Osteocyte (in vitro differentiated cells): ENCODE data around the gene TIPRL. TPM values are rescaled to one million over a fixed set of nuclear protein-coding genes. Genes with fewer than 3 reads are reported as not detected.

ENCODE experiments used
- DNase-seq: peaks from one replicate; pipeline ENCODE4 v3.0.0; 2021; ENCODE audit warnings: mixed read lengths; ENCODE audit not compliant: unreplicated experiment; ENCODE audit errors: extremely low spot score
- H3K27ac Mint-ChIP-seq: one replicate; pipeline ENCODE4 v1.8.0; 2021; ENCODE audit warnings: mild to moderate bottlenecking, mixed read lengths; ENCODE audit not compliant: unreplicated experiment
- H3K27me3 Mint-ChIP-seq: one replicate; pipeline ENCODE4 v1.8.0; 2021; ENCODE audit warnings: mixed read lengths; ENCODE audit not compliant: unreplicated experiment
- H3K36me3 Mint-ChIP-seq: one replicate; pipeline ENCODE4 v1.8.0; 2021; ENCODE audit warnings: mixed read lengths; ENCODE audit not compliant: unreplicated experiment
- H3K4me1 Mint-ChIP-seq: one replicate; pipeline ENCODE4 v1.8.0; 2021; ENCODE audit warnings: mixed read lengths; ENCODE audit not compliant: unreplicated experiment
- H3K4me3 Mint-ChIP-seq: one replicate; pipeline ENCODE4 v1.8.0; 2021; ENCODE audit warnings: mild to moderate bottlenecking, moderate library complexity, mixed read lengths; ENCODE audit not compliant: unreplicated experiment
- H3K9me3 Mint-ChIP-seq: one replicate; pipeline ENCODE4 v1.8.0; 2021; ENCODE audit warnings: mixed read lengths; ENCODE audit not compliant: unreplicated experiment
- CTCF ChIP-seq: fragments of 200-600 bp; sonication (generic); IDR thresholded peaks from 2 replicates; pipeline ENCODE4 v1.5.0; 2021; ENCODE audit warnings: antibody characterized with exemption, mild to moderate bottlenecking, moderate library complexity
- total RNA-seq: library from RNA; stranded (reverse); gene quantifications from 2 replicates; pipeline ENCODE4 v1.2.1, GENCODE V29; 2021

The TIPRL gene
- total RNA-seq, 1 donor from 2014 or later = 41.8 TPM

GRCh38 chr1:168210312-168210711 lies 31.6 kb downstream of the TIPRL start:
- Mint-ChIP-seq H3K4me3 (no peak overlapping the region), H3K27ac (no peak overlapping the region), H3K9me3 (peaks cover 24% of the 10 kb centered on the region), H3K27me3 (no peaks in the 10 kb centered on the region), H3K4me1 (no peaks in the 10 kb centered on the region), H3K36me3 (peaks cover 11% of the 10 kb centered on the region)
- DNase-seq = no peak
- no peak for TF ChIP-seq CTCF

- peaks cover 18% of the 10 kb centered on the region for H3K9me3 Mint-ChIP-seq
- H3K36me3 Mint-ChIP-seq = peaks cover 5% of the 10 kb centered on the region
- no peak overlapping the region for H3K27ac Mint-ChIP-seq
- no peak for DNase-seq
- no peaks in the 10 kb centered on the region for H3K27me3 Mint-ChIP-seq
- no peak overlapping the region for H3K4me3 Mint-ChIP-seq
- TF ChIP-seq CTCF = no peak
- H3K4me1 Mint-ChIP-seq = no peaks in the 10 kb centered on the region
These were observed 34.6 kb downstream of the TIPRL start for GRCh38 chr1:168213349-168213748.

GRCh38 chr1:168216171-168216570 lies 37.4 kb downstream of the TIPRL start:
- Mint-ChIP-seq H3K4me1 (no peaks in the 10 kb centered on the region), H3K27ac (no peak overlapping the region), H3K36me3 (peaks cover 5% of the 10 kb centered on the region), H3K4me3 (no peak overlapping the region), H3K9me3 (peaks cover 17% of the 10 kb centered on the region), H3K27me3 (no peaks in the 10 kb centered on the region)
- no peak for TF ChIP-seq CTCF
- DNase-seq = no peak

GRCh38 chr1:168217664-168218063 lies 38.9 kb downstream of the TIPRL start:
- Mint-ChIP-seq H3K4me3 (no peak overlapping the region), H3K36me3 (no peaks in the 10 kb centered on the region), H3K9me3 (peaks cover 8% of the 10 kb centered on the region), H3K27ac (no peak overlapping the region), H3K27me3 (no peaks in the 10 kb centered on the region), H3K4me1 (no peaks in the 10 kb centered on the region)
- no peak for TF ChIP-seq CTCF
- no peak for DNase-seq

GRCh38 chr1:168218658-168219057 lies 39.9 kb downstream of the TIPRL start:
- no peak for TF ChIP-seq CTCF
- Mint-ChIP-seq H3K27me3 (no peaks in the 10 kb centered on the region), H3K9me3 (peaks cover 4% of the 10 kb centered on the region)

More at GRCh38 chr1:168218658-168219057, 39.9 kb downstream of the TIPRL start:
- H3K36me3 Mint-ChIP-seq = no peaks in the 10 kb centered on the region
- H3K4me1 Mint-ChIP-seq = no peaks in the 10 kb centered on the region
- no peak overlapping the region for H3K27ac Mint-ChIP-seq
- no peak for DNase-seq
- no peak overlapping the region for H3K4me3 Mint-ChIP-seq
